HG02759 (cell line): ENCODE measurements around the gene DGCR8.

ENCODE experiments used
- ATAC-seq: cut with Tn5 transposase; IDR thresholded peaks from one replicate; pipeline ENCODE4 v1.9.1; 2021; ENCODE audit warnings: mild to moderate bottlenecking, moderate library complexity; ENCODE audit not compliant: unreplicated experiment

Gene DGCR8

DNA sequence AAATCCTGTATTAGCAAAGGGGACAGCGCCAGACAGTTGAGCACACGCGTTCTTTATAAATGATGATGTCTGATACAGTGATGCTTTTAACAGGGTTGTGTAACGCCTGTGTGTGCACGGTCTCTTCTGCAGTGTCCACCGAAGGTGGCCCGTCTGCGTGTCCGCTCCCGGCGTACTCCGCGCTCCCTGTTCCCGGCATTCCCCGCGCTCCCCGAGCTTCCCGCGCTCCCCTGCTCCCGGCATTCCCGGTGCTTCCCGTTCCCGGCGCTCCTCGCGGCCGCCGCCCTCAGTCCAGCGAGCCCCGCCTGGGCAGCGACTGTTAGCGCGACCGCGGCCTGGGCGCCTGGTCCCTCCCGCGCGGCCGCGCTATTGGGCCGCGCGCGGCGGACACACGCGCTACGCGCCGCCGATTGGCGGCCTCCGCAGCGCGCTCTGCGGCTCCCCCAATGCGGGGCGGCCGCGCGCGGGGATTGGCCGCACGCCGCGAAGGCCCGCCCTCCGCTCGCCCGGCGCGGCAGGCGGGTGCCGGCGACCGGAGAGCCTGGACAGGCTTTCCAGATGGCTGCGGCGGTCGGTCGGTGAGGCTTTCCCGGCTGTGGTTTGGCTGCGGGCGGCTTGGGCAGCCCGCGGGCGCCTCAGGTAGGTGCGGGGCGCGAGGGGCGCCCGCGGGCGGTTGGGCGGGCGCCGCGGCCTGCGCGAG lies at the start of gene DGCR8:
Gene DGCR8, plus strand, starts transcription at position 497 of the 700 bp plus-strand sequence. CDS start 5,723 bp downstream, outside the sequence.
- ATAC-seq, result peak; percentile 89

DNA sequence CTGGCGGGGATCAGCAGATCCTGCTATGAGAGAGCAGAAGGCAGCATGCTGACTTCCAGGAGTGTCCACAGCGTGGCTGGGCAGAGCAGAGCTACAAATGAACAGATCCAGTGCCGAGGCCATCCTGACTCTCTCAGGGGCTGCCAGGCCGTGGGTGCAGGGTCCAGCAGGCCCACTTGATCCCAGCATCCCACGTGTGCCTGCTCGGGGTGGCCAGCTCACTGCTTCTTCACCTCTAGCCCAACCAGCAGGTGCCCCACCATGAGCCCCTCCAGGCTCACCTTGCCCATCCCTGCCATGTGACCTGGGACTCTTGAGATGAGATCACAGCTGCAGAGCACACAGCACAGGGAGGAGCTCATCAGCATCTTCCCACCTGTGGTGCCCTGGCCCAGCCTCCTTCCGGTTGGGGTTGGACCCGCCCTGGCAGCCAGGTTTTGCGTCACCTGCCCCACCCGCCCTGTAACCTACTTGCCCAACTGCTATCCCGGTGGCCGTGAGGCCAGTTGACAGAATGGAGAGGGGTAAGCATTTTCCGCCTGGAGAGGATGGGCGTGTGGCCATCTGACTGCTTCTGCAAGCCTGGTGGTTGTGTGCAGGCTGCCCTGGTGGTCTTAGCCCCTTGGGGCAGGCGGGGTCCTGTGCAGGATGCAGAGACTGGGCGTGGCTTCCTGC lies 48.2 kb upstream of the DGCR8 start:
- ATAC-seq, result no peak

DNA sequence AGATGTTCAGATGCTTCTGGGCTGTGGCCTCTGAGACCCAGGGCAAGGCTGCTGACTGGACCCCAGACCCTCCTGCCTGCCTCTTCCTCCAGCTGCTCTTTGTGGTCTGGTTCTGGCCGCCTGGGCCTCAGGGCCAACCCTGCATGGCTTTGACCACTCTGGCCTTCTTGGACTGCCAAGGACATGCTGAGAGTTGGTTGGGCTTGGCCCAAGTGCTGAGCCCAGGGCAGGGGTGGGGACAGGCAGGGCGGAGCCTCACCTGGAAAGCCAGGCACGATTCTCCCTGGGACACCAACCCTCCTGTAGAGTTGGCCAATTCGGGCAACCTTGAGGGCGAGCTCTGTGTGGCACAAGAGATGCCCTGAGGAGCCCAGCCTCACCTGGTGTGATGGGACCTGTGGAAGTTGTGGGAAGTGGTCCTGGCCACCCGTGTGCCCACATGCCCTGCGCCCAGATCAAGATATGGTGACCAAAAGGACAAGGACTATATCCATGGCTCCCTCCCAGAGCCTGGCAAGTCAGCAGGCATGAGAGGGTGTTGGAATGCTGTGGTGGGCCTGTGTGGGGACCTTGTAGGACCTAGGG lies 47.5 kb upstream of the DGCR8 start:
- no peak for ATAC-seq

DNA sequence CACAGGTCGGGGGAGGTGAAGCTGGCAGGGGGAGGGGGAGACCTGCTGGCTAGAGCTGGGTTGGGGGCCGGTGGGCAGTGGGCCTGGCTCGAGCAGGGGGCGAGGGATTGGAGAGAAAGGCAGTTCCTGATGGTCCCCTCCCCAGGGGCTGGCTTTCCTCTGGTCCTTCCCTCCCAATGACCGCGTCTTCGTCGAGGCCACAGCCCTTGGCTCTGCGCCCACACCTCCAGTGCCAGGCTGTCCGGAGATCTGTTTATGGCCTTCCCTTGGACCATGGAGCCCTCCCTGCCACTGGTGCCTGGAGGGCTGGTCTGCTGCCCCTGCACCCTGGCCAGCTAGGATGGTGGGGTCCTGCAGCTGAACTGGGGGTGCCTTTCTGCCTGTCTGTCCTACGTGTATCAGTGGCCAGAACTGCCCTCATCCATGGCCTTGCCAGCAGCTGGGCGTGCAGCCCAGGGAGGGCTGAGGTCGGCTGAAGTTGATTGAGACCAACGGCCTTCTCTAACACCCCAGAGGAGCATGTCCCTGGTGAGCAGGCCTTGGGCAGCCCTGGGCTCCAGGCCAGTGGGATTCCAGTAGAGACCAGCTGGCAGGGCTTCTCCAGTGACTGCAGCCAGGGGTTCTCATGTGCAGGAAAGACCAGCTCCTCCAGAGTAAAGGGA lies 46.9 kb upstream of the DGCR8 start:
- ATAC-seq, result no peak

DNA sequence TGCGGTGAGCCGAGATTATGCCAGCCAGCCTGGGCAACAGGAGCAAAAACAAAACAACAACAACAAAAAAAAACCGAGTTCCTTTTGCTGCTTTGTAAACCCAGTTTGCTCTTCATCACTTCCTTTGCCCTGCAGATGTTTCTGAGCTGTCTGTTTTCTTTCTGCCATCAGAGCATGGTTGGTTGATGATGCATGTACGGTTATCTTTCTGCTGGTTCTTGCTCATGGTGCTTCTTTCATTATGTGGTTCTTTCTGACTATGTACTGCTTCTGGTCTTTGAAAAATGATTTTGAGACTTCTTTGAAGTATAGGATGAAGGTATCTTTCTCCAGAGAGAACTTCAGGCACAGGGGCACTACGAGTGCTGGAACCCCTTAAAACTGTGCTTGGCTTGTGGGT lies 45.9 kb upstream of the DGCR8 start:
- no peak for ATAC-seq

DNA sequence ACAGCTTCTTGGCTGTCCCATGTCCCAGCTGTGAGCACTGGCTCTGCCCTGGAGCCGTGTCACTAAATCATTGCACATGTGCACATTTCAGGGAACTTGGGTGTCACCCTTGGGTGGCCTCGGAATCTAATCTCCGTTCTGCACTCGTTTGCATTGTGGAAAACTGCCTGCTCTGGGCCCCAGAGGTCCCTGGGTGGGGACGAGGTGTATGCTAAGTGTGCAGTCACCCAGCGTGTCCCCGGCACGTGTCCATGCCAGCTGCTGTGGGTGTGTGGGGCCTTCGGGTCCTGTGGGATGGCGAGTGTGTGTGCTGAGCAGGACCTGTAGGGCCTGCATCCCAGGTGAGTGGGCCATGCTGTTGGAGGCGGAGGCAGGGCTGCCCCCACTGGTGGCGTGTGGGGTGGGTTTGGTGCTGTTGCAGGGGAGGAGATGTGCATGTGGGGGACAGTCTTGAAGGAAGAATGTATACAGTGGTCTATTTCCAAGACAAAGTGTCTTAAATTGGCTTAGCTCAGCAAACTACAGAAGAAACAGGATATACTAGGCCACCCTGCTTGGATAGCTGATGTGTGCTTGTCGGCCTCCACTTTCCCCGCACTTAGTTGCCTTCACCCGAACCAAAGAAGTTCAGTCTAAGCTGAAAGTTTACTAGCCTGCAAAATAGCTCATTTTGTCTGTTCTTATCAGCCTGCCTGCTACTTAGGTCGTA lies 44.5 kb upstream of the DGCR8 start:
- no peak for ATAC-seq

DNA sequence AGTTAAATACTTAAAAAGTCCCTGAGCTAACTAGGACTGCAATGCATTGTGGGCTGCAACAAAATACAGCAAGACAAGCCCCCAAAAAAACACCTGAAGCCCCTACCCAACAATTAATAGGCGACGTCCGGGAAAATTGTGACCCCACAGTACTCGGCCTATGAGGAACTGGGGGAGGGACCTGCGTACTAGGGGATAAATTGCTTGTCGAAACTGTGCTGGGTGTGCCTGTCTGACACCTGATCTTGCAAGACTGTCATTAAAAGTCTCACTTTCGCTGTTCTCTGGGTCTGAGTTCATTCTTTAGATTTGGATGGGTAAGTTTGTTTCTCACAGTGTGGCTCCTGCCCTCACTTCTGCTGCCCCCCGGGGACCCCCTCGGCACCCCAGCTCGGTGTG lies 44.0 kb upstream of the DGCR8 start:
- ATAC-seq, result no peak

DNA sequence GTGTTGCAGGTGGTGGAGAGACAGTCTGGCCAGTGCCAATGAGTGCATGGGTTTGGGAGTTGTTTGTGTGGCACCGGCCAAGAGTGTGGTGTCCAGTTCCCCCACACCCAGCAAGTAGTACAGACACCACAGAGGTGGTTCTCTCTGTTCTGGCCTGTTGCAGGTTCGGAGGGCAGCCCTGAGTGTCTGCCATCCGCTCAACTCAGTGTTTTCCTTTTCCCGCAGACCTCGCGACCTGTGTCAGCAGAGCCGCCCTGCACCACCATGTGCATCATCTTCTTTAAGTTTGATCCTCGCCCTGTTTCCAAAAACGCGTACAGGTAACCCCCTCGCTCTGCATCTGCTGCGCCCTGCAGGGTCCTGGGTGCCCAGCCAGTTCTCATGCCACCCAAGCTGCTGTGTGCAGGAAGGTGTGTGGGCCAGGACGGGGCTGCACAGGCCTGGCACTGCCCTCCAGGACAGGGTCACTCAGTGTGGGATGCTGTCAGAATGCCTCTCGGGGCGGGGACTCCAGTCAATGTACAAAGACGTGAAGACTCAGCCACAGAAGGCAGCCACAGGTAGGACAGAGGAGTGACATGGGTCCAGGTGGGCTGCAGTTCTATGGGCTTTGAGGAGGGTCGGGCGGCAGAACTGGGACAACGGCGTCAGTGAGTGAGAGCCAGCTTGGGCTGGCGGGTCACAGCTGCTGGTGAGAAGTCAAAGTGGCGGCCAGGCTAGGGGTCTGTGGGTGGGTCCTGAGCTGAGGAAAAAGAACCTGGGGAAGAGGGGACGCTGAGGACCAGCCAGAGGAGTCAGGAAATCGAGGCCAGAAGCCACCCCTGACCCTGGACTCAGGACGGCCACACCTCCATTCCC lies 43.3 kb upstream of the DGCR8 start:
- ATAC-seq, result no peak

DNA sequence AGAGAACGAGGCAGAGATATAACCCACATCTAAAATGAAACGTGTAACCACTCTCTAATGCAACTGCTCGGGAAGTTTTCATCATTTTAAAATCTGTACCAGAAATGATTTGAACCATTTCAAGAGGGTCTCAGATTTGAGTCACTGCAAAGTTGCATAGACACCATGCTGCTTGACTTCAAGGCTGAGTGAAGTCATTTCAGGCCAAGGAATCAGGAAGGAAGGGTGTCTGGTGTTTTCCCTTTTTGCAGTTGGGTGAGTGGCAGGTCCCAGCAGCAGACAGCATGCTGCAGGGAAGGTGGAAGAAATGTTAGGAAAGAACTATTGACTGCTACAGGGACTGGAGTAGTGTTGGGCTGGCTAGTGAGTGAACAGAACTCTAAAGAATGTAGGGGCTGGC lies 42.6 kb upstream of the DGCR8 start:
- no peak for ATAC-seq

DNA sequence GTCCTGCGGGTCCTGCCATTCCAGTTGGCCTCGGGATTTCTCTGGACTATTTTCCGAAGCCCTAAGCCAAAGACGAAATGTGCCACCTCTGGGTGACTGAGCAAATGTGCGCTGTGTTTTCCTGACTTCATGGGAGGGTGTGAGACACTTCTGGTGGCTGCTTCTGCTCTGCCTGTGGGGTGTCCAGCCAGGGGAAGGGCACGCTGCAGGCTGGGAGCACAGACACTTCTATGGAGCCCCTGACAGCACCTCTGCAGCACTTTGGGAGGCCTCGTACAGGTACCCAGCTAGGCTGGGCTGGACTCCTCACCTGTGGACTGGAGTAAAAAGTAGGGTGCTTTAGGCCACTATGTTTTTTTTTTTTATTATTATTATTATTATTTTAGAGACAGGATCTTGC lies 41.5 kb upstream of the DGCR8 start:
- no peak for ATAC-seq

DNA sequence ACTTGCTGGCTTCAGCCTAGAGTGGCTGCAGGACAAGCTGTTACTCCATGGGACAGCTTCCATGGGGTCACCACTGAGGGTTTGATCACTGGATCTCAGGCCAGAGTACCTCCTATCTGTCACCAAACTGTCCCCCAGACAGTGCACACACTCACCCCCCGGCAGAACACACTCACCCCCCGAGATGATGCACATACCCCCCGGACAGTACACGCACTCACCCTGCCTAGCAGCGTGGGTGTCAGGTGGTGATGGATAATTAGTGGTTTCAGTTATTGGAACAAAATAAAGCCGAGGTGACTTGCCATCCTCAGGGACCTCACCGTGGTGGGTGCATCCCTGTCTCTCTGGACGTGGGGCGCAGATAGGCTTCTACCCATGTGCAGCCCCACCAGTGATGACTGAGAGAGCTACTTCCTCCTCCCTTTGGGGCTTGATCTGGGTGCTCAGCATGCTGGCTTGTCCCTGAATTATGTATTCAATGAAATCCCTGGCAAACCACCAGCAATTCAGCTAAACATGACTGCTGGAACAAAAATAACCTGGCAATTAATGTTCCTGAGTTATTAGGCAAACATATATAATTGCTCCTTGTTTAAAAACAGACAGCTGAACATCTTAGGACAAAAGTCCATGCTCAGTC lies 40.2 kb upstream of the DGCR8 start:
- ATAC-seq, result no peak

DNA sequence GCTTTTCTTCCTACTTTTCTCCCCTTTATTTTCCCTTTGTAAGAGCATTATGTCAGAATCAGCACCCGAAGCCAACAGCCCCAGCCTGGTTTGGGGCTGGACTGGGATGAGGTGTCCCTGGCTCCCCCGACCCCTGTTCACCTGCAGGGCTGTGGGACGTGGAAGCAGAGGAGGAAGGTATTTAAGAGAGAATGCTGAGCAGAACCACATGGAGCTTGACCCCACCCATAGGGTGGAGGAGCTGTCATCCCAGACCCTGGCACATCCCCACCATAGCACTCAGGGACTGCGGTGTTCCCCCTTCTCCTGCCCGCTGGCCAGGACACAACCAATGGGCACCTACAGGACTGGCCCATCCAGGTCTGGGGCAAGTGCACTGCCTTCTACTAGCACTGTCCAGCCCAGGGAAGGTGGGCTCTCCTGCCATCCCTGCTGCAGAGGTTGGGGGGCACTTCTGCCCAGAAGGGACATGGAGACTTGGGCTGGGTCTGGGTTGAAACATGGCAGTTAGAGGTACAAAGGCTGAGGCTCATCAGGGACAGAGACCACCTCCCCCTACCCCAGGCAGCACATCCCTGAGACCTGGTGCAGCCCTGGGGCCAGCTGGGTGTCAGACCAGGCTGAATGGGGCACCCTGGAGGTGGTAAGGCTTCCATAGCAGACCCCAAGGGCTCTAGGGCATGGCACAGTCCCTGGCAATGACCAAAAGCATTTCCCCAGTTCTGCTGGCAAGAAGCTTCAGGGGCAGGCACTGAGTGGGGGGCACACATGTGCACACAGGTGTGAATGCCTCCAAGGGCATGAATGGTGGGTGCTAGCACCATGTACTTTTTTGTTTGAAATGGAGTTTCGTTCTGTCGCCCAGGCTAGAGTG lies 39.5 kb upstream of the DGCR8 start:
- ATAC-seq, result no peak

DNA sequence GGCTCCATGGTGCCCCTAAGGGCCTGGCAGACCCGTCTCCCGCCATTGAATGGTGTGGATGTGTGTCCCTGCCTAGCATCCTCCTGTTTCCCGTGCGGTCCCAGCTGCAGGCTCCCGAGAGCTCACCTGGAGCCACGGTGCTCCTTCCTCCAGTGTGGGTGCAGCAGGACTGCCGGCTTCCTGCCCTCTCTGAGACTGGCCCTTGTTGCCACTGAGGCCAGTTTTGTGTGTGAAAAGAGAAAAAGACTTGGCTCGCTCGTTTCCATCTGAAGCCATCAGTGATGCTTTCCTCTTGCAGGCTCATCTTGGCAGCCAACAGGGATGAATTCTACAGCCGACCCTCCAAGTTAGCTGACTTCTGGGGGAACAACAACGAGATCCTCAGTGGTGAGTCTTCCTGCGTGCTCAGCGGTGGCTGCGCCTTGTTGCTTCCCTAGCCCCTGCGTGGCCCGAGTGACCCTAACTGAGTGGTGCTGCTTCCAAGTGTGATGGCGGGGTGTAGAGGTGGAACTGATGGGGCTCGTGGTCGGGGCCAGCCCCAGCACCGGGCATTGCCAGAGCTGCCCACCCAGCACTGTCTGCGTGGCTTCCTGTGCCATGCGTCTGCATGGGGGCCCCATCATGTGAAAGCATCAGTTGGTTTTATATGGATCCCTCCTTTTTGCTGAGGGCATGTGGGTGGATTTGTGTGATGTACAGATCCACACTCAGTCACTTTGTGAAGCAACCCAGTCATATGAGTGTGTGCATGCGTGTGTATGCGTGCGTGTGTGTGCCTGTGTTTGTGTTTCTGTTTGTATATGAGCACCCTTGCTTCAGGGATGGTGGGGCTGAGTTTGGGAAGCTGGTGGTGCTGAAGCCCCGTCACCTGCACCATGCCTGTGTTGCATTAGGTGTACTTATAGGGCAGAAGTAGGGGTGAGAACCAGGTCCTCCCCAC lies 36.7 kb upstream of the DGCR8 start:
- ATAC-seq, result no peak

DNA sequence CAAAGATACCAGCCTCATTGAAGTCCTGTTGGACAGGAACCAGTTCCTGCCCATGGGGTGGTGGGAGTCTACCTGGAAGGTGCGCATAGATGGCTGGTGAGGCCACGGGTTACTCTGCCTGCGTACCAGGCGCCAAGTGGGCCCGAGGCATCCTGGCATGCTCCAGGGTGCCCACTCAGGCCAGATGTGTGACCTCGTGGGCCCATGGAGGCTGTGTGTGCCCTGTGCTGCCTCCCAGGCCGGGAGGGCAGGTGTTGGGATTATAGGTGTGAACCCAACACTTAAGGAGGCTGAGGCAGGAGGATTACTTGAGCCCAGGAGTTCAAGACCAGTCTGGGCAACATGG lies 36.1 kb upstream of the DGCR8 start:
- ATAC-seq, result no peak

DNA sequence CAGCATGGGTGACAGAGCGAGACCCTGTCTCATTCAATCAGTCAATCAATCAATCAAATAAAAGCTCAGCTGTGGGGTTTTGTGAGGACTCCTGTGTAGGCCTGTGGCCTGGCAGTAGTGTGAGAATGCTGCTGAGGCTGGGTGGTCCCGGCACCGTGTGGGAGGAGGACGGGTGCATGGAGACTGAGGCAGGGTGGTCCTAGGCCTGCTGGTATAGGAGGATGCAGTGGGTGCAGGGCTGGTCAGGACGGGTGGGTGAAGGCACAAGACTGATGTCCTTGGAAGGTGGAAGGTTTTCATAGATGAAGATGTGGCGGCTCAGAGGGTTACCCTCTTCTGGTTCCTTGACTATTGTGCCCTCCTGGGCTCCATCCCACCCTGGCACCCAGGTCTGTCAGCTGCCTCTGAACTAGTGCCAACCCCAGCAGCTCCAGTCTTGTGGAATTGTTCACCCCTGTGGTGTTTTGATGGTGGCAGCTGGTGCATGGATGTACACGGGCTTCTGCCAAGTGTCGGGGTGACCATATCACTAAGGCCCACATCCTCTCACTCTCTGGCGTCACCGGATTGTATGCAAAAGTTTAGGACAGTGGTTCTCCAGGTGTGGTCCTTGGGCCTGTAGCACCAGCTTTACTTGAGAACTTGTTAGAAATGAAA lies 35.4 kb upstream of the DGCR8 start:
- ATAC-seq, result no peak

DNA sequence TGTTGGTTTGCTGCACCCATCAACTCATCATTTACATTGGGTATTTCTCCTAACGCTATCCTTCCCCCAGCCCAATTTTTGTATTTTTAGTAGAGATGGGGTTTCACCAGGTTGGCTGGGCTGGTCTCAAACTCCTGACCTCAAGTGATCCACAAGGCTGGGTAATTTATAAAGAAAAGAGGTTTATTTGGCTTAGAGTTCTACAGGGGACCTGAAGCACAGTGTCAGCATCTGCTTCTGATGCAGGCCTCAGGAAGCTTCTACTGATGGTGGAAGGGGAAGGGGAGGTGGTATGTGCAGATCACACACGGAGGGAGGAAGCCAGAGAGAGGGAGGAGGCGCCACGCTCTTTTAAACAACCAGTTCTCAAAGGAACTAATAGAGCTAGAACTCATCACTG lies 33.3 kb upstream of the DGCR8 start:
- no peak for ATAC-seq

DNA sequence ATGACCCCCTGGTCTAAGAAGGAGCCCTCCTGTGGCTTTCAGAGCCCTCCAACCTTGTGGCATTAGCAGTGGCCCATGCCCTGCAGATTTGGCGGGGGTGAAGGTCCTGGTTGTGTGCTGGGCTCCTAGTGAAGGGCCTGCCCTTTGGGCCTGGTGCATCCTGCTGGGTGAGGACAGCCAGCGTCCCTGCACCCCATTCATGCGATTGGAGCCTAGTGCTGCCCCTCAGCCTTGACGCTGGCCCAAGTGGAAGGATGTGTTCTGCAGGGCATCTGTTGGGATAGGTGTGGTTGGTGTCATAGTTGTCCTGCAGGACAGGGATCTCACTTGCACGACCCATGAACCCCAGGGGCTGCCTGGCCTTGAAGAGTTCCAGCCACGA lies 28.1 kb upstream of the DGCR8 start:
- ATAC-seq, result no peak
